NCI-H82 (cell line): Measurements from ENCODE around the gene CADPS2.

ENCODE experiments used
- DNase-seq: peaks from one replicate; lab custom pipeline; 2025; lab: John Stamatoyannopoulos, UW

Gene CADPS2

DNA sequence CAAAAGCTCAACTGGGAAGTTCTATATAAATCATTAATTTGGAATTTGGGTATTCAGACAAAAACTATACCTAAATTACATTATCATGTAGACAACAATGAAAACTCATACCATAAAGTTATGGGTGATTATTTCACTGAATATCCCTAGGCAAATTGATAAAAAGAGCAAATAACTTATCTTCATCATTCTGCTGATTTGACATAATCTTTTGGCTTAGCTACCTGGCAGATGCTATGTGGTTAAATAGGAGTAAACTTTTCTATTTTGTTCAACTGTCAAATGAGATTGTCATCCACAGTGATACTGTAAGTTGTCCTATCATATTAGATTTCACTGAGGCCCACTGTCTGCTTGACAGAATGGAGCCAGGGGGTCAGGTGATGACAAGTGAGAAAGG is 432.8 kb downstream of the CADPS2 start:
- DNase-seq, result no peak

DNA sequence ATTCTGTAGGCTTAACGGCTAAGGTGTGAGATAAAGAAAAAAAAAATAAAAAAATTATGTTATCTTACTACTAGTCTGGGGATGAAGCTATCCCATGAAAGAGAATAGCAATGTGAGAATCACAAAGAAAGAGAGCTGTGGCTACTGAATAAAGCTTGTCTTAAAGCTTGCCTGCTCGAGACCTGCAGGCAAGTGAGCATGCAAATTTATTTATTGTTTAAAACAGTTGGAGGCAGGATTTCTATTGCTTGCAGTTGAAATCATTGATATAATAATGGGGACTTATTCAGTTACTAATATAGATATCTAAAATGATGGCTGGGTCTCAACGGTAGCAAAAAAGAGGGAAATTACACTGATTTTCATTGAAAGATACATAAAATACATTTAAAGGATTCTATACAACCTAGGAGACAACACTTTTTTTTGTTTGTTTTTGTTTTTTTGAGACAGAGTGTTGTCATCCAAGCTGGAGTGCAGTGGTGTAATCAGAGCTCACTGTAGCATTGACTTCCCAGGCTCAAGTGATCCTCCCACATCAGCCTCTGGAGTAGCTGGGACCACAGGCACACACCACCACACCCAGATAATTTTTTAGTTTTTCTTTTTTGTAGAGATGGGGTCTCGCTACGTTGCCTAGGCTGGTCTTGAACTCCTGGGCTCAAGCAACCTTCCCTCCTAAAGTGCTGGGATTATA is 437.2 kb downstream of the CADPS2 start:
- no peak for DNase-seq

DNA sequence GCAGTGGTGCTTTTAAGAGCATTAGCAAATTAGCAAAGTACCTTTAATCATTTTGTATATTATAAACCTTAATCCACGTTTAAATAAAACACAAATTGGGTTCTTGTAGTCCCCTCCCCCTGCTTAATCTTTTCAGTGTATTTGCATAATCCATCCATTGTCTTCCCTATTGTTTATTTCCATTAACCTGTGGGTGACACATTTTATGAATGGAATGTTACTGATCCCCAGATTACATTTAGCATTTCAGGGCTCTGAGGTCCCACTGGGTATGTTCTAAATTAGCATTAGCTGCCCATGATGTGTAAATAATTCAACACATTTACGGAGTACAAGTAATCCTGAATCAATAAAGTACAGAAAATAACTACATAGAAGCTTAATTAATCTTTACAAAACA is 443.3 kb downstream of the CADPS2 start:
- DNase-seq, result peak; percentile 53

DNA sequence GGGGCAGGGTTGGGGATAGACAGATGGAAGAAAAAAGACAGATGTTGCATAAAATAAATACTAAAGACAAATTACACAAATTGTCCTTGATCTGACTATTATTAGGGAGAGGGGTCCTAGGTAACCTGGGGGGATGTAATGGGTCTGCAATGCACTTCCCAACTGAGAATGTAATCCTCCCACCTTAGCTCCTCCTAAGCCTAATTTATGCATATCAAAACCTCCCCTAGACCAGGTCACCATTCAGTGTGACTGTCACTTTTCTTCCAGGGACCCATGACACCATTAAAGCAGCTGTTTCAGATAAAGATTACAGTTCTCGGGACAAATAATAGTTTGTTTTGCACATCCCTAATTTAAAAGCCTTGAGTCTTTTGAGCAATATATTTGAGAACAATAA is 447.8 kb downstream of the CADPS2 start:
- peak; percentile 33 for DNase-seq

DNA sequence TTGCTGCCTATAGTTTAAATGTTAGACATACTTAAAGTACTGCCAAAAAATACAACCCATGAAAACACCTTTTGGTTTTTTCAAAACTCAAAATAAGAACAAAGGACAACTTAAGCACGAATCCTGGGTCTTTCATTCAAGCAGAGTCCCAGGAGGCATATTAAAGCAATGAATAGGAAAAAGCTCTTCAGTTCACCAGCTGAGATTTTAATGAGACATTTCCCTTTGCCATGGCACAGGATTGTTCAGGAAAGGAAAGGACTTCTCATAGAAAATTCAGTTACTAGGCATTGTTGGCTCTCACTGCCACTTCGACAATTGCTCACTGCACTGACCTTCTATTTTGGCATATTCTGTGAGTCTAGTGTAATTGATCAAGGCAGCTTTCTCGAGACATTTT is 448.3 kb downstream of the CADPS2 start:
- DNase-seq, result no peak

DNA sequence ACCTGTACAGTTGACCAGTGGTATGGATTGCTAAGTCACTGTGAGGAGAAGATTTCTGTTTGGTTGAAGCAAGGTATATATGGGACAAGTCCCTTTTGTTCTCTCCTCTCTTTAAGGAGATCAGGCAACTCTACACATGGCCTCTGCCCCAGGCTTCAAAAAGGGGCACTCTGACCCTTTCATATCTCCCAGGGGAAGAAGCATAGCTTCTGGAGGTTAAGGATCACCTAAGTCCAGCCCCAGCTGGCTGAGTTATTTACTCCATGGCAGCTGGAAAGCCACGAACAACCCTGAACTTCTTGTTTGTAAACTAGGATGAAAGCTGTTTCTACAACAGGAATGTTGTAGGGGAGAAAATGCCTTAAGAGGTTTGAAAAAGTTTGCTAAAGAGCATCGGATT is 452.5 kb downstream of the CADPS2 start:
- peak; percentile 5 for DNase-seq

DNA sequence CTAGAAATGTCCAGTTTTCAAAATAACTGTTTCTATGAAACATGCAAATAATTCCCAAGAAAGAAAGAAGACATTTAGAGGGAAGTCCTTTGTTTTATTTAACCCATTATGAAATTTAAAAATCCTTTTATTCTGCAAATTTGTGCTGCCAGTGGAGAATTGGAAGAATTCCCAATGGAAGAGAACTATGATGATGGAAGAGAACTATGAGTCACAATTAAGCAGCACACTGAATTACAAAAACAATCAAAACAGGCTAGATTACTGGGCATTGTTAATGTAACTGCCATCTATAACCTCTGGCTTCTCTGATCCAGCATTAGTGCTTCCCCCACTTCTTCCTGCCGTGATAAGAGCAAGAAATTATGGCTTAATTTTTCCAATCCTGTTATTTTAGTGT is 455.6 kb downstream of the CADPS2 start:
- DNase-seq, result no peak

DNA sequence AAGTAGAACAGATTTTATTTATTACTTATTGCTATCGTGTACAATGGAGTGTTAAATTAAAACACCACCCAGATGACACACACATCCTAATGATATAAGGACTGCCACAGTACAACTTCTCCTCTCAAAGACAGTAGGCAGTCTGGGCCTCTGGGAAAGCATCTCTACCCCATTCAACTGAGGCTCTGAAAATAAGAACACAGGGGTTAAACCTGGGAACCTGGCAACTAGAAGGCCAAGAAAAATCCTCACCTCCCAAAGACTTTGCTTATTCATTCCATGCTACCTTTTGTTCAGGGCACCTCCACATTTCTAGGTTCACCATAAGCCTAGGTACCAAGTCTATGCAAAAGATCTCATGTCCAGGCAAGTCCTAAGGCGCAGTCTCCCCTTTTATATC is 456.3 kb downstream of the CADPS2 start:
- DNase-seq, result no peak

DNA sequence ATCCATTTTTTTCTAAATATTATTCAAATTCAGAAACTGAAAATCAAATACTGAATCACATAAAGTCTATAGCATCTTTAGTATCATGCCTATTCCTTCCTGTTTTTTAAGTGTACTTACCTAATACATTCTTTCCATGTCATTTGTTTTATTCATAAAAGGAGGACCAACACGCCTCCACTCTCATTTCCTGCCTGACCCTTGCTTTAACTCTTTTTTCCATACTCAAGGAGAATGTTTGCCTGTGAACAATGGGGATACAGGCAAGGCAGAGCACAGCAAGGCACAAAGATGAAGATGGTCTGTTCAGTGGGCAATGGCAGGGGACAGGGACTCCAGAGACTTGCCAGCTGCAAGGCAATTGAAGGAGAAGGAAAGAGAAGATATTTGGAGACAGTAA is 460.5 kb downstream of the CADPS2 start:
- no peak for DNase-seq

DNA sequence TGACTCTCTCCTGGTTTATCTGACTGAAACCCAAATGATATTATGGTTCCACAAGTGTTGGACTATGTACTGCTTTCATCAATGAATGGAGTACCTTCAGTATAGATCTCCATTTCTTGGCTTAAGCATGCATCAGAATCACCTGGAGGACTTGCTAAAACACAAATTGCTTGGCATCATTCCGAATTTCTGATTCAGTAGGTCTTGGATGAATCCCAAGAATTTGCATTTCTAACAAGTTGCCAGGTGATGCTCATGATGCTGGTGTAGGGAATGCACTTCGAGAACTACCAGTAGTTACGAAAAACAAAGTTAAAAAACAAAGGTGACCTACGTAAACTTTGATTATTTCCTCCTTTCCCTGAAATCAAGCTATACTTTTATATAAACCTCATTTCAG is 462.7 kb downstream of the CADPS2 start:
- no peak for DNase-seq

DNA sequence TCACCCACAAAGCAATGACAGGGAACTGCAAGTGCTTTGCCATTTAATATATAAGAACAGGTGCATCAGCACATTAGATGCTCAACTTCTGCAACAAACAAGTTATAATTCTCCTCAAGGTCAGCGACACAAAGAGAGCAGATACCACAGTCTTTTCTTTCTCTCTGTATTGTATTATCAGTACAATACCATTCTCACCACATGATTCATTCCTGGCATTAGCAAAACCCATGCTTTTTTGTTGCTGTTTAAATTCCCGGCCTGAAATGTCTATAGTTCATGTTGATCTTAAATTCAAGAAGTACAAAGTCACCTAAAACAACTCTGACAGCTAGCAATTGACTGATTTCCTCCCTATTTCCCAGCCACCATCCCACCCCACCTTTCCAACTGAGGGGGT is 469.9 kb downstream of the CADPS2 start:
- no peak for DNase-seq

DNA sequence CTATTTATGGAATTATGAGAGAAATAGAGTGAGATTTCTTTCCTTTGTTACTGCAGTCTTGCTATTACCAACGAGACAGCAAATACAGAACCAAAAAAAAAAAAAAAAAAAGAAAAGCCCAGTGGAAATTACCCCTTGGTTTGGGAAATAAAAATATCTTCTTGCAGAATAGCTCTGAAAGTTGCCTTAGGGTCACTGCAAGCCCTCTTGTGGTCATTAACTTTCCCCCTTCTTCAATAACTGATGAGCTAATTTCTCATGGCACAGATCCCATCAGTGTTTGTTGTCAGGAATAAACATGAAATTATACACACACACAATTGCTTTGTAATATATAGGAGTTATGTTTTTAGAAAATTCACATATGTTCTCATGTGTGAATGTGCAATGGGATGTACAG is 470.8 kb downstream of the CADPS2 start:
- no peak for DNase-seq

DNA sequence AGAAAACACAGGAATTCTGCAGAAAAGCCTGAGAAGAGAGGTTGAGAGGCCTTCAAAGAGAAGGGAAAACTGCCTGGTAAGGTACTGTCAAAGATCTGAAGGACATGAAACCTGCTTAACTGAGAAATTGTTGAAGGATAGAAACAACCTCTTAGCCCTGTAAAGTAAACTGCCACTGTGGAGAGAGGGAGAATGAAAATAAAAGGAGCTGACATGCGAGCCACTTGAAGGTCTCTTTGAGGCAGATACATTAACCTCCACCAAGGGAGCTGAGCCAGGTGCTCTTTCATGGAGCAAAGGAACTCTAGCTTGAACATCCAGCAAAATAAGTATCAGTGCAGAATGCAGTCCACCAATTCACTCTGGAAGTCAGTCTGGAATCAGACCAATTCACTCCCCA is 472.9 kb downstream of the CADPS2 start:
- no peak for DNase-seq

DNA sequence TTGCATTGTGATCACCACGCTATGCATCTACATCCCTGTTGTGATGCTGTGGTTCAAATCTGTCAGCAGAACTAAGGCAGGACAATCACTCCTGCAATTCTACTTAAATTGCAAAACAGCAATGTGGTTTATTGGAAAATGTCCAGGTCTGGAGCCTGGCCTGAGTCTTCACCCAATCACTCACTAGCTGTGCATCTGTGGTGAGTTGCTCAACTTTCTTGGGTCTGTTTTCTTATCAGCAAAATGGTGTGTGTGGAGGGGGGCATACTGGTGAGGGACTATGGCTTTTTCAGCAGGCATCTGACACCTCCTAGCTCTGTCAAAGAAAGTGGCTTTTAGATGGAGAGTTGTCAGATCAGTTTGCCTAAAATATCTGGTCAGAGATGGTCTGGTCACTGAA is 473.4 kb downstream of the CADPS2 start:
- no peak for DNase-seq

DNA sequence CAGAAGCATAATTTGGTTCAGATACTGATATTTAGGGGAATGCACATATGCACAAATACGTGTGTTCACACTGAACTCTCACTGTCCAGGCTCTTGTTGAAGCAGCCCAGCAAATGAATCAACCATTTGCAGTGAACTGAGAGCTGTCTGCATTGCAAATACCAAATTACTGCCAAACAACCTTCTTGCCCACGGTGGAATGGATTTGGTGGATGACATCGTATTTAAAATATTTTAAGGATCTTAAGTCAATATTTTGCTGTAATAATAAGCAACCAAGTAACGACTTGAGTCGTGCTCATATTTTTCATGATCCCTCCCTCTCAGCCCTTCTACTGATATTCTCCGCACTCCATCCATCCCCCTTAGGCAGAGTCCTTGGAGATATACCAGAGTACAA is 473.8 kb downstream of the CADPS2 start:
- DNase-seq, result no peak

DNA sequence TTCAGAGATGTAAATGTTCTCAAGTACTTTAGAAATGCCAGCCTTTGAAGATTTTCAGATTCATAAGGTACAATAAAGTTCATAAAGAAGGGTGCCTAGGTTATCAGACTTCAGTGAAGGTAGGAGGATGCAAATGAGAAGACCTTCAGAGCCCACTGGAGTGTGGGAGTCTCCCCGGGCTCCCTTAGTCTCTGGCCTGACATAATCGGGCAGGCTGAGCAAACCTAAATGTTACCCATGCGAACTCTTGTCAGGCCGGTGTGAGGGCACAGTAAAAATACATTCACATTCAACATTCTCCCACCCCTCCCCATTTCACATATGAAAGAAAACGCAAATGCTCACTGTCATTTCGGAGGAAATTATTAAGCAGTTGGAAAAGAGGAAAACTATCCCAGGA is 479.1 kb downstream of the CADPS2 start:
- no peak for DNase-seq

DNA sequence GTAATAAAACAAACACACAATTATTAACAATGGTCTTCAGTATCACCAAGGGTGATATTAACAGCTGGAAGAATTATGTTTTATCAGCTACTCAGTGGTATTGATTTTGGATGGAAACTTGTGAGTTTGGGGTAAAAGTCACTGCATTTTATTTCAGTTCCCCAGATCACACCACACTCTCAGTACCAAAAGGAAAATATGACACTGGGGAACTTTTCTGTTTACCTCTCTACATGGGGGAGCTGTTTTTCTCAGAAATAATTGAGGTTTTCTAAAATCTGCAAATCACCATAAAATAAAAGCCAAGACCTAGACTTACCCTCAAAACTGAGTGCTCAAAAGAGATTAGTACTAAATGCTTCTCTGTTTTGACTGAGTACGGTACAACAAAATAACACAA is 483.1 kb downstream of the CADPS2 start:
- DNase-seq, result no peak

DNA sequence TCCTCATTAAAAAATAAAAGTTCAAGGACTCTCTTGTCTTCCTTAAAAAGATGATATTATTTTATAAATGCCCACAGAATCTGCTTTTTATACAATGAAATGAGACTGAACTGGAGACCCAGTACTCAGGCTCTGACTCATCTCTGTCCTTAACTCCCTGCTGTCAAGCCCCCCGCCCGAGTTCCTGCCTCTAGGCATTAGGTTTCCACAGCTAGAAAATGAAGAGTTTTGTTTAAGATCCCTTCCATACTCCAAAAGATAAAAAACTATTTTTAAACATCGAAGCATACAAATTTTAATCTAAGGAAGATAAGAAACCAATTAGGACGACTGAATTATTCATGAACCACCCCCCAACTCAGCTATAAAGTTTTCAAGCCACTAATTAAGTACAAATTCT is 484.0 kb downstream of the CADPS2 start:
- DNase-seq, result no peak

DNA sequence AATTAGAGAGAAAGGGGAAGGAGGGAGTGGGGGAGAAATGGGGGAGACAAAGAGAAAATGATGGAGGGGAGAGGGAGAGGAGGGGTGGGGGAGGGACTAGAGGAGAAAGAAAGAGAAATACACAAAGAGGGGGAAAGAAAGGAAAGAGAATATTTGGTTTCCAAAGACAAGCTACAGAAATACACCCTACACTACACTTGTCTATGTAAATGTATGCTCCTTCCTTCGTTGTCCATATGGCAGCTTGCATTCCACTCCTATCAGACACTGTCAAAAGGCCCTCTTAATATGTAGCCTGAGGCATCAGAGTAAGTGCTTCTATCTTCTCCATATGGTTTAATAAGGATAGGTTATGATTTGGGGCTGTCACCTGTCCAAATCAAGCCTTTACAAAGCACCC is 488.9 kb downstream of the CADPS2 start:
- DNase-seq, result peak; percentile 36

DNA sequence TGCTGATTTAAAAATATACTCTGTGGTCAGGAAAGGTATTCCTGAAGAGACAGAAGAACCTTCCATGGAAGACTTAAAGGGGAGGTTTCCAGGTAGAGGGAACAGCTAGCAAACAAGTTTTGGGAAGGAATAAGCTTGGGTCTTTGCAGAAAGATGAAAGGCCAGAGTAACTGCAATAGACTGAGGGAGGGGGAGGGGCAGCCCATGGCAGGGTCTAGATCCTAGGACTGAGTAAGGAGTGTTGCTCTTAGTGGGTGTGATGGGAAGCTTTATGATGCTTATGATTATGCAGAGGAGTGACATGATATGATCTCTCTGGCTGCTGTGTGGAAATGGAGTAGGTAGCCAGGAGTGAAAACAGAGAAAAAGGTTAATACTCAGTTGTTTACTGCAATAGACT is 491.7 kb downstream of the CADPS2 start:
- no peak for DNase-seq

DNA sequence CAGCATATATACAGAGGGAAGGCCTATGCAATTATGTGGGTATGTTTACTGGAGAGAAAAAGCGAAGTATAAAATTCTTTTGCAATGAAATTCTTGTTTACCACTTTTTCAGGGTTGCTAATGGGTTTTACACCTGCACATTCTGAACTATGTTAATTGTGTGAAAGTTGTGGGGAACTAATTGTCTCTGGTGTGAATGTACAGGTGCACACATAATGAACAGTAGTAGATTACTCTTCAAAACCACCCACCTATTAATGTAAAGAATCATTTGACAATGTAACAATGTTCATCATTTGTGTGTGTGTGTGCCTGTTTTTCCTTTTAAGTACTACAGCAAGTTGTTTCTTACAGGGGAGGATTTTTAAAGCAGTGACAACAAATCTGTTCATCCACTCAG is 501.7 kb downstream of the CADPS2 start:
- DNase-seq, result no peak

DNA sequence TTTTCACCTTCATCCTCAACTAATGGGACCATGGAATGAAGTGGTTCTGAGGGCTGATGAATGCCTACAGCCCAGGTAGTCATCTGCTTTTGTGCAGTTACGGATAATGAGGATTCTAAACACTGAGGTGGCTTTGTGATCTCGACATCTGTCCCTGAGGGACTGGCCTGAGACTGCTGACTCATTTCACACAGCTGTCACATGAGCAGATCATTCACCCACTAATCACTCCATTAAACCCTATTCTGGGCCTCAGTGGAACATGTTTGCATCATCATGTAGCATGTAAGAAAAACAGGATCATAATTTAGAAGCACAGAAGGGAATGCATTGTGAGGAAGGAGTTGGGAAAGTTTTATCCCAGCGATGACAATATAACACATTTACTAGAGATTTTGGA is 502.3 kb downstream of the CADPS2 start:
- DNase-seq, result peak; percentile 93

DNA sequence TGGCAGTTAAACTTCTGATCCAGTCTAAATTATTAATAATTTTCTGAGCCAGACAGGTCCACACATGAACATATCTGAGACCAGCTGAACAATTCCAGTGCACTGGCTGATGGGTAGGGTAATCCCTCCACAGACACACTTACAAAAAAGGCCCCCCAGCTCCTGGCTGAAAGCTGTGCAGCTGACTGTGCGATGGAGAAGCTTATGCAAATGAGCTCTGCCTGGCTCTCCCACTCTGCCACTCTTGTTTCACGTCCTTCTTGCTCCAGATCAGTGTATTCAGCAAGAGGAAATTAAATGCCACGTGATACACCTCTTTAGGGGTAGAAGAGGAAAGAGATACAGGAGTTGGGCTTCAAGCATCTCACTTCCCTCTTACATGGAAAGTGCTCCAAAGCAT is 505.3 kb downstream of the CADPS2 start:
- DNase-seq, result peak; percentile 88

DNA sequence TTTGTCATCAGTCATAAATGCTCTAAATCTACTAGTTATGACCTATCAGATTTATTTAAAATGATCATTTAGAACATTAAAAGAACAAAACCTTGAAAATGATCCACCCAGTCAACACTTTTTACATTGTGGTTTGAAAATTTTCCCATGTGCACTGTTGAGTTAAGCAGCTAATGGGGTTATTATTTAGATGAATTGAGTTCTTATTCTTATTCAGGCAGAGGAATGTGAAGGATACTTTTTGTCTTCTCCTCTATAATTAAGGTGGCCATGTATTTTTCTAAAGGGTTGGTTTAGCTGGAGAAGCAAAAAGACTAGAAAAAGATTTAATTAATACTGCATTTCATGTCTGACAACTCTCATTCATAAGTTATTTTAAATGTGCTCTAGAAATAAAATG is 506.8 kb downstream of the CADPS2 start:
- no peak for DNase-seq

DNA sequence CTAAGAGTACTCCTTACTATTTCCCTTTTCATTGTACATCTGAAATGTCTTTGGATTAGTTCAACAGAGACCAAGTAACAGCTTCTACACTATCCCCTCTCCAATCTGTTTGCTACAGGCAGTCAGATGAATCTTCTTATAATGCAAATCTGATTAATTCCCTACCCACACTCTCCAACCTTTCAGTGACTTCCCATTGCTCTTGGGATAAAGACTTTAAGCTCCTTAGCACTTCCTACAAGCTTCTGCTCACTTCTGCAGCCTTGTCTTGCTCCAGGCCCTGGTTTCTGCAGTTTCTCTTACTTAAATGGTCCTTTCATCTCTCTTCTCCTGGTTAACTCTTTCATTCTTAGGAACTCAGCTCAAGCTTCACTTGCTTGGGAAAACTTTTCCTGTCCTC is 516.5 kb downstream of the CADPS2 start:
- DNase-seq, result peak; percentile 96
